A549 (cell line): Measurements from ENCODE around the gene CYP2U1.

Experiments
- BCL3 ChIP-seq: fragments of >200 bp; sonication (Bioruptor Twin); formaldehyde crosslinking; IDR thresholded peaks from 3 replicates; pipeline ENCODE4 v1.6.1; 2016
- CEBPB ChIP-seq, 2 experiments: fragments of >200 bp in 1 of 2; sonication (Bioruptor Twin) in 1 of 2; formaldehyde crosslinking in 1 of 2; IDR thresholded peaks; 2 replicates each; pipeline ENCODE4 v1.6.1; 2012 to 2016
- CHD2 ChIP-seq: fragments of 150-350 bp; IDR thresholded peaks from 2 replicates; pipeline ENCODE4 v1.6.1; 2014; ENCODE audit warnings: low read length; ENCODE audit not compliant: partially characterized antibody
- CTCF ChIP-seq: fragments of >200 bp; sonication (Bioruptor Twin); formaldehyde crosslinking; IDR thresholded peaks from 3 replicates; pipeline ENCODE4 v1.5.1; 2016
- EHMT2 ChIP-seq: fragments of 200-600 bp; sonication (generic); IDR thresholded peaks from 2 replicates; pipeline ENCODE4 v1.6.1; 2016; ENCODE audit warnings: antibody characterized with exemption, low read depth, mild to moderate bottlenecking, moderate library complexity
- EP300 ChIP-seq, 2 experiments: fragments of >200 bp; sonication (Bioruptor Twin); formaldehyde crosslinking; IDR thresholded peaks; 2 replicates in 1 of 2; 3 replicates in 1 of 2; pipeline ENCODE4 v1.6.1; 2016 to 2017
- HOXB5 ChIP-seq: fragments of 250-450 bp; sonication (Bioruptor Pico); IDR thresholded peaks from 2 replicates; pipeline ENCODE4 v1.5.0; 2020; ENCODE audit warnings: mild to moderate bottlenecking, moderate library complexity
- POLR2A ChIP-seq: IDR thresholded peaks from 2 replicates; pipeline ENCODE4 v1.6.1; 2012; ENCODE audit warnings: mild to moderate bottlenecking, low read length
- RAD21 ChIP-seq, 2 experiments: fragments of >200 bp in 1 of 2; sonication (Bioruptor Twin) in 1 of 2; formaldehyde crosslinking in 1 of 2; IDR thresholded peaks in 1 of 2; conservative IDR thresholded peaks in 1 of 2; 2 replicates in 1 of 2; 3 replicates in 1 of 2; pipeline ENCODE4 v1.6.1; 2012 to 2018; ENCODE audit warnings: inconsistent platforms in 1 of 2
- RNF2 ChIP-seq: fragments of 200-600 bp; sonication (generic); IDR thresholded peaks from 2 replicates; pipeline ENCODE4 v1.6.1; 2016; ENCODE audit warnings: low read depth, mild to moderate bottlenecking, antibody characterized with exemption, moderate library complexity, borderline replicate concordance
- USF2 ChIP-seq: fragments of 450-650 bp; IDR thresholded peaks from 2 replicates; pipeline ENCODE4 v1.6.1; 2014; ENCODE audit warnings: antibody characterized with exemption
- ZC3H11A ChIP-seq: fragments of 450-650 bp; IDR thresholded peaks from 2 replicates; pipeline ENCODE4 v1.6.1; 2014; ENCODE audit warnings: antibody characterized with exemption, mild to moderate bottlenecking
- ZSCAN20 ChIP-seq: fragments of 250-450 bp; sonication (Bioruptor Pico); IDR thresholded peaks from 2 replicates; pipeline ENCODE4 v1.8.0; 2022; ENCODE audit warnings: mild to moderate bottlenecking, moderate library complexity

- TF ChIP-seq CTCF (no peak), ZC3H11A (no peak), EHMT2 (no peak), RNF2 (no peak), HOXB5 (CRISPR knock-in tag) (no peak), CHD2 (no peak), POLR2A (no peak), CEBPB (IDR thresholded peaks at IDR 0.05) (no peak), RAD21 (conservative IDR thresholded peaks at IDR 0.05 in 1 of 2, IDR thresholded peaks at IDR 0.05 in 1 of 2) (no peak), EP300 (IDR thresholded peaks at IDR 0.05) (no peak), ZSCAN20 (no peak), USF2 (no peak), BCL3 (no peak)
Observed at GRCh38 chr4:107993969-107994368, 62.6 kb downstream of the CYP2U1 start.
